Measurements from ENCODE around the gene ZBTB16.

ZBTB16 gene

GRCh38 chr11:114082767-114083181 lies 23.3 kb downstream of the ZBTB16 start:
- H3K4me3 ChIP-seq (replicated peaks in 1 of 2; ENCODE audit: low read depth in 2 of 2, low read length in 2 of 2): no peak overlapping the region
- DNase-seq (ENCODE audit: low read depth in 2 of 2): no peak
- no peak for TF ChIP-seq CTCF (IDR thresholded peaks at IDR 0.05; ENCODE audit: low read depth, low read length)

GRCh38 chr11:114083391-114084252 lies 24.1 kb downstream of the ZBTB16 start:
- H3K4me3 ChIP-seq (replicated peaks in 1 of 2; ENCODE audit: low read depth in 2 of 2, low read length in 2 of 2): no peak overlapping the region
- no peak for DNase-seq (ENCODE audit: low read depth in 2 of 2)
- no peak for TF ChIP-seq CTCF (IDR thresholded peaks at IDR 0.05; ENCODE audit: low read depth, low read length)

- H3K4me3 ChIP-seq (replicated peaks in 1 of 2; ENCODE audit: low read depth in 2 of 2, low read length in 2 of 2): no peak overlapping the region
- no peak for DNase-seq (ENCODE audit: low read depth in 2 of 2)
- TF ChIP-seq CTCF (IDR thresholded peaks at IDR 0.05; ENCODE audit: low read depth, low read length): no peak
Measured at GRCh38 chr11:114084414-114084813, 24.9 kb downstream of the ZBTB16 start.

- TF ChIP-seq CTCF (IDR thresholded peaks at IDR 0.05; ENCODE audit: low read depth, low read length): no peak
- no peak for DNase-seq (ENCODE audit: low read depth in 2 of 2)
- no peak overlapping the region for H3K4me3 ChIP-seq (replicated peaks in 1 of 2; ENCODE audit: low read depth in 2 of 2, low read length in 2 of 2)
Measured at GRCh38 chr11:114085965-114086793, 26.7 kb downstream of the ZBTB16 start.

GRCh38 chr11:114087025-114087424 lies 27.5 kb downstream of the ZBTB16 start:
- H3K4me3 ChIP-seq (replicated peaks in 1 of 2; ENCODE audit: low read depth in 2 of 2, low read length in 2 of 2): no peak overlapping the region
- no peak for TF ChIP-seq CTCF (IDR thresholded peaks at IDR 0.05; ENCODE audit: low read depth, low read length)
- DNase-seq (ENCODE audit: low read depth in 2 of 2): no peak

- DNase-seq (ENCODE audit: low read depth in 2 of 2): no peak
- TF ChIP-seq CTCF (IDR thresholded peaks at IDR 0.05; ENCODE audit: low read depth, low read length): no peak
Measured at GRCh38 chr11:114088216-114088615, 28.7 kb downstream of the ZBTB16 start.

More at GRCh38 chr11:114088216-114088615, 28.7 kb downstream of the ZBTB16 start:
- no peak overlapping the region for H3K4me3 ChIP-seq (replicated peaks in 1 of 2; ENCODE audit: low read depth in 2 of 2, low read length in 2 of 2)

Measured in cardiac fibroblast (primary cell).